HG03135 (cell line): ENCODE measurements around the gene CRK.
"Not testable (repeated sequence)": the region's sequence is repeated elsewhere in the genome, so short reads cannot be mapped to it uniquely, and the experiment has no call there.

Experiments used
- ATAC-seq: cut with Tn5 transposase; IDR thresholded peaks from one replicate; pipeline ENCODE4 v1.9.1; 2021; ENCODE audit warnings: mild to moderate bottlenecking, moderate library complexity; ENCODE audit not compliant: unreplicated experiment

The CRK gene

GRCh38 chr17:1469231-1469852 is 13.3 kb upstream of the CRK start:
- no peak for ATAC-seq

GRCh38 chr17:1467898-1468492 is 12.0 kb upstream of the CRK start:
- ATAC-seq: no peak

GRCh38 chr17:1467258-1467657 is 11.2 kb upstream of the CRK start:
- no peak for ATAC-seq

GRCh38 chr17:1464186-1464585 is 8.2 kb upstream of the CRK start:
- no peak for ATAC-seq

GRCh38 chr17:1462164-1463112 is 6.4 kb upstream of the CRK start:
- ATAC-seq: no peak

GRCh38 chr17:1461198-1461944 is 5.3 kb upstream of the CRK start:
- ATAC-seq: no peak

- ATAC-seq: no peak
Measured at GRCh38 chr17:1460233-1460632, 4.2 kb upstream of the CRK start.

GRCh38 chr17:1455291-1455796 is 688 bp downstream of the CRK start:
- peak; percentile 32 for ATAC-seq

GRCh38 chr17:1454541-1454940 is 1.5 kb downstream of the CRK start:
- ATAC-seq: no peak

- not testable (repeated sequence) for ATAC-seq
Measured at GRCh38 chr17:1453694-1454093, 2.3 kb downstream of the CRK start.

GRCh38 chr17:1452836-1453235 is 3.2 kb downstream of the CRK start:
- no peak for ATAC-seq

- ATAC-seq: not testable (repeated sequence)
Measured at GRCh38 chr17:1450261-1450660, 5.8 kb downstream of the CRK start.

- no peak for ATAC-seq
Measured at GRCh38 chr17:1449412-1449967, 6.5 kb downstream of the CRK start.

GRCh38 chr17:1447052-1447451 is 9.0 kb downstream of the CRK start:
- no peak for ATAC-seq

- no peak for ATAC-seq
Measured at GRCh38 chr17:1446201-1446600, 9.8 kb downstream of the CRK start.

GRCh38 chr17:1445695-1446094 is 10.3 kb downstream of the CRK start:
- not testable (repeated sequence) for ATAC-seq

GRCh38 chr17:1442721-1443120 is 13.3 kb downstream of the CRK start:
- not testable (repeated sequence) for ATAC-seq

- no peak for ATAC-seq
Measured at GRCh38 chr17:1442187-1442586, 13.8 kb downstream of the CRK start.

- no peak for ATAC-seq
Measured at GRCh38 chr17:1440921-1441320, 15.1 kb downstream of the CRK start.

- no peak for ATAC-seq
Measured at GRCh38 chr17:1438593-1439083, 17.4 kb downstream of the CRK start.
